Pancreas (tissue), 10 donors: ENCODE results near the gene RHOB. TPM values are rescaled to one million over a fixed set of nuclear protein-coding genes. Genes with fewer than 3 reads are reported as not detected.

Experiments used
- ATAC-seq, 4 donors: fragments of 200-7000 bp; cut with Tn5 transposase; one replicate each; pipeline versions ENCODE4 v1.8.0 to v1.9.1; 2020; ENCODE audit warnings: mild to moderate bottlenecking in 4 of 4, moderate library complexity in 4 of 4
- DNase-seq, 6 donors: peaks; one replicate each; pipeline ENCODE4 v3.0.0-alpha.2; 2020
- FAIRE-seq: peaks from 2 replicates; lab custom pipeline; 2012; peaks lifted over from hg19 to GRCh38; lab: Jason Lieb, UNC
- H3K27ac ChIP-seq, 4 donors: fragments of 200-600 bp; sonication (generic); 1 replicate in 3 of 4; 2 replicates in 1 of 4; pipeline versions ENCODE4 v1.5.0 to v1.8.0; 2020
- H3K27me3 ChIP-seq, 4 donors: fragments of 200-600 bp; one replicate each; pipeline ENCODE4 v1.8.0; 2021
- H3K36me3 ChIP-seq, 3 donors: fragments of 200-600 bp; sonication (generic) in 1 of 3; one replicate each; pipeline versions ENCODE4 v1.5.0 to v1.8.0; 2020 to 2021
- H3K4me1 ChIP-seq, 3 donors: fragments of 200-600 bp; one replicate each; pipeline ENCODE4 v1.8.0; 2021
- H3K4me3 ChIP-seq, 4 donors: fragments of 200-600 bp; sonication (generic) in 2 of 4; one replicate each; pipeline versions ENCODE4 v1.5.0 to v1.8.0; 2020 to 2021
- H3K9me3 ChIP-seq, 4 donors: fragments of 200-600 bp; one replicate each; pipeline ENCODE4 v1.8.0; 2021
- CTCF ChIP-seq, 4 donors: fragments of 200-600 bp; sonication (generic) in 3 of 4; IDR thresholded peaks; one replicate each; pipeline versions ENCODE4 v1.5.0 to v1.8.0; 2021; ENCODE audit warnings: antibody characterized with exemption in 4 of 4
- WGBS, 2 donors: extraction: QIAGEN DNeasy Blood & Tissue Kit; methylation state at CpG; one replicate each; pipeline ENCODE4 v1.1.7; 2013; 5-methylcytosine and 5-hydroxymethylcytosine counted together
- intact Hi-C, 3 donors: fragments of 100-400 bp; cut with DNase I; formaldehyde crosslinking; loops; one replicate each; pipeline versions ENCODE4 v1.11.1 to v1.14.2; 2022
- polyA plus RNA-seq, 2 donors: library from polyadenylated mRNA; stranded (reverse); fragments of 200-250 nt; gene quantifications; one replicate each; pipeline ENCODE4 v1.2.3, GENCODE V29; 2013
- total RNA-seq, 6 donors: library from RNA; stranded (reverse); fragmentation: NEBNext Ultra II Directional in 4 of 6; extraction: Animal tissue kit (Norgen Biotek cat#: 25700) in 4 of 6; gene quantifications; one replicate each; pipeline versions ENCODE4 v1.2.1 to v1.2.4, GENCODE V29; 2021 to 2023
- donor health status: healthy with polysubstance abuse.
- donor health status: DM: no; HTN: no; CAD: no; lungs with moderate emphysema.
- donor health status: DM: no; HTN: no; CAD: no.
- donor health status: control.
- donor health status: control.
- donor health status: Bipolar disorder and iron deficiency.
- donor health status: DM: yes; HTN: yes; CAD: no.
- donor health status: DM: no; HTN: no; CAD: no.
- donor health status: DM: no; HTN: no; CAD: no.
- donor health status: DM: yes; HTN: yes; CAD: no.

RHOB gene
- total and polyA plus RNA-seq, 8 donors, result 27.5 to 98.5 (median 56.5) TPM

- no peak for FAIRE-seq
- ATAC-seq, result no peak
- H3K4me1 ChIP-seq, result peaks cover 4 to 22% (median 15%) of the 10 kb centered on the region in 3 donors
- no peaks in the 10 kb centered on the region for H3K9me3 ChIP-seq
- intact Hi-C loops, result loop anchor here in 1 of 3 donors (5.0 kb wide), 1 partner anchor 205 kb away; no protein-coding TSS in a partner anchor
- 83 to 89% methylated on average over 7 of the region's 7 CpGs for WGBS, 2 donors
- no peak for TF ChIP-seq CTCF (IDR thresholded peaks at IDR 0.05)
- no peaks in the 10 kb centered on the region for H3K36me3 ChIP-seq
- DNase-seq, result peak in 1 of 6 donors; percentile 8
- no peaks in the 10 kb centered on the region for H3K27me3 ChIP-seq
- no peak overlapping the region for H3K4me3 ChIP-seq
- H3K27ac ChIP-seq, result no peak overlapping the region
Observed at GRCh38 chr2:20436716-20437470, 10.0 kb upstream of the RHOB start.

- ATAC-seq (peak; percentile 75 to 88 (median 78)), DNase-seq (peak in 2 of 6 donors; percentile 22 to 46), FAIRE-seq (no peak)
- H3K36me3 ChIP-seq, result no peaks in the 10 kb centered on the region
- intact Hi-C loops, result loop anchor here in 1 of 3 donors (5.0 kb wide), 1 partner anchor 204 kb away; no protein-coding TSS in a partner anchor
- H3K27me3 ChIP-seq, result no peaks in the 10 kb centered on the region
- H3K27ac ChIP-seq, result peak overlapping the region; percentile 1 to 76 (median 56)
- H3K4me1 ChIP-seq, result peaks cover 4 to 27% (median 21%) of the 10 kb centered on the region in 3 donors
- TF ChIP-seq CTCF (IDR thresholded peaks at IDR 0.05), result no peak
- peak overlapping the region in 1 of 4 donors; percentile 17 for H3K4me3 ChIP-seq
- no peaks in the 10 kb centered on the region for H3K9me3 ChIP-seq
- WGBS, 2 donors, result 41 to 42% methylated on average over 7 of the region's 7 CpGs
Observed at GRCh38 chr2:20438334-20439192, 8.3 kb upstream of the RHOB start.

- no peak for FAIRE-seq
- DNase-seq, result peak in 2 of 6 donors; percentile 26 to 53
Observed at GRCh38 chr2:20439193-20439475, 7.7 kb upstream of the RHOB start.

GRCh38 chr2:20439503-20439902, 7.4 kb upstream of the RHOB start:
- intact Hi-C loops, result loop anchor here in 1 of 3 donors (5.0 kb wide), 1 partner anchor 203 kb away; no protein-coding TSS in a partner anchor
- peak overlapping the region in 3 of 4 donors; percentile 36 to 76 (median 75) for H3K27ac ChIP-seq
- no peak for FAIRE-seq
- WGBS, 2 donors, result 65 to 70% methylated on average over 5 of the region's 5 CpGs
- no peaks in the 10 kb centered on the region for H3K9me3 ChIP-seq
- peaks cover 4 to 36% (median 31%) of the 10 kb centered on the region in 3 donors for H3K4me1 ChIP-seq
- ATAC-seq, result peak in 2 of 4 donors; percentile 17 to 19
- no peak for TF ChIP-seq CTCF (IDR thresholded peaks at IDR 0.05)
- no peaks in the 10 kb centered on the region for H3K27me3 ChIP-seq
- H3K4me3 ChIP-seq, result no peak overlapping the region
- DNase-seq, result peak in 2 of 6 donors; percentile 3 to 27
- H3K36me3 ChIP-seq, result no peaks in the 10 kb centered on the region

More at GRCh38 chr2:20439193-20439475, 7.7 kb upstream of the RHOB start:
- intact Hi-C loops, result loop anchor here in 1 of 3 donors (5.0 kb wide), 1 partner anchor 203 kb away; no protein-coding TSS in a partner anchor
- peak; percentile 41 to 73 (median 60) for ATAC-seq
- Histone ChIP-seq H3K4me3 (peak overlapping the region in 1 of 4 donors; percentile 17), H3K27me3 (no peaks in the 10 kb centered on the region), H3K4me1 (peaks cover 4 to 33% (median 27%) of the 10 kb centered on the region in 3 donors), H3K9me3 (no peaks in the 10 kb centered on the region), H3K27ac (peak overlapping the region; percentile 1 to 76 (median 56)), H3K36me3 (no peaks in the 10 kb centered on the region)
- no peak for TF ChIP-seq CTCF (IDR thresholded peaks at IDR 0.05)
- WGBS, 2 donors, result 45 to 68% methylated on average over 4 of the region's 4 CpGs
